Keratinocyte (primary cell): ENCODE measurements around the gene SH3PXD2A.

Experiments used
- EZH2 ChIP-seq: IDR thresholded peaks from one replicate; pipeline ENCODE4 v1.6.1; 2012; ENCODE audit warnings: inconsistent platforms, mild to moderate bottlenecking, low read length, moderate library complexity
- TF ChIP-seq, protein P1 (sequence below), 3 experiments: IDR thresholded peaks in 1 of 3; conservative IDR thresholded peaks in 1 of 3; optimal IDR thresholded peaks in 1 of 3; 2 replicates in 2 of 3; 3 replicates in 1 of 3; pipeline versions ENCODE3 to v1.5.1; 2011; ENCODE audit warnings: low read length in 3 of 3, mild to moderate bottlenecking in 3 of 3, moderate library complexity in 2 of 3, control low read depth in 1 of 3, inconsistent platforms in 1 of 3; ENCODE audit not compliant: insufficient read depth in 2 of 3; ENCODE audit errors: extremely low read depth in 1 of 3

DNA sequence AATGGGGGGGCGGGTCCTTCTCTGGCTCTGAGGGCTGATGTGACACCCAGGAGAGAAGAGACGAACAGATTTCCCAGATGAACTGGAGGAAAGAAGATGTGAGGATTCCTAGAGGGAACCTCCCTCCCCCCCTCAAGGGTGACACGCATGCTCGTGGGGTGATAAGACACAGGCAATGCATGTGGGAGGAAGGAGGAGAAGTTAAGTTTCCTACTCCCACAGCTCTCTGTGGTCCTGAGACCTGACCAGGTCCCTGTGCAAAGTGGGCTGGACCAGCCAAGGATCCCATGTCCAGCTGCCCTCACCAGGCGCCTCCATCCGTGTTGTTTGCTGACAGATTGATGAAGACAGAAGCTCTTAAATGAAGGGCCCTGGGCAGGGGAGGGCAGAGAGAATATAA lies 112.6 kb downstream of the SH3PXD2A start:
- TF ChIP-seq, protein P1, sequence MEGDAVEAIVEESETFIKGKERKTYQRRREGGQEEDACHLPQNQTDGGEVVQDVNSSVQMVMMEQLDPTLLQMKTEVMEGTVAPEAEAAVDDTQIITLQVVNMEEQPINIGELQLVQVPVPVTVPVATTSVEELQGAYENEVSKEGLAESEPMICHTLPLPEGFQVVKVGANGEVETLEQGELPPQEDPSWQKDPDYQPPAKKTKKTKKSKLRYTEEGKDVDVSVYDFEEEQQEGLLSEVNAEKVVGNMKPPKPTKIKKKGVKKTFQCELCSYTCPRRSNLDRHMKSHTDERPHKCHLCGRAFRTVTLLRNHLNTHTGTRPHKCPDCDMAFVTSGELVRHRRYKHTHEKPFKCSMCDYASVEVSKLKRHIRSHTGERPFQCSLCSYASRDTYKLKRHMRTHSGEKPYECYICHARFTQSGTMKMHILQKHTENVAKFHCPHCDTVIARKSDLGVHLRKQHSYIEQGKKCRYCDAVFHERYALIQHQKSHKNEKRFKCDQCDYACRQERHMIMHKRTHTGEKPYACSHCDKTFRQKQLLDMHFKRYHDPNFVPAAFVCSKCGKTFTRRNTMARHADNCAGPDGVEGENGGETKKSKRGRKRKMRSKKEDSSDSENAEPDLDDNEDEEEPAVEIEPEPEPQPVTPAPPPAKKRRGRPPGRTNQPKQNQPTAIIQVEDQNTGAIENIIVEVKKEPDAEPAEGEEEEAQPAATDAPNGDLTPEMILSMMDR (optimal IDR thresholded peaks at IDR 0.05 in 1 of 3, IDR thresholded peaks at IDR 0.05 in 1 of 3, conservative IDR thresholded peaks at IDR 0.05 in 1 of 3; ENCODE audit: extremely low read depth in 1 of 3, insufficient read depth in 2 of 3, low read length in 3 of 3) = no peak
- no peak for TF ChIP-seq EZH2
